ENCODE results near the gene WNT6. TPM values are rescaled to one million over a fixed set of nuclear protein-coding genes. Genes with fewer than 3 reads are reported as not detected.
A peak's percentile ranks its signal among the peaks of the same experiment; 100 is the strongest.

WNT6 gene
- total RNA-seq, 4 donors from 2014 or later, result 0.73 to 0.76 TPM; not detected in 2

DNA sequence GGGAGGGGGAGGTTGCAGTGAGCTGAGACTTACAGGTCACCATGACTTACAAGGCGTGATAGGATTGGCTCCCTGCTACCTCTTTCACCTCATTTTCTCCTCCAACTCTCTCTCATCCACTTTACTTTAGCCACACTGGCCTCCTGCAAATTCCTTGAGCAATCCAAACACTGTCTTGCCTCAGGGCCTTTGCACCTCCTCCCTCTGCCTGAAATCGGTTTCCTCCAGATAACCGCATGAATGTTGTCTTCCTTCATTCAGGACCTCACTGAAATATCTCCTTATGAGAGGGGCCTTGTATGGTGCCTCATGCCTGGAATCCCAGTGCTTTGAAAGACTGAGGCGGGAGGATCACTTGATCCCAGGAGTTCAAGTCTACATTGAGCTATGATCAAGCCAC, 42.8 kb downstream of the WNT6 start:
- Histone ChIP-seq H3K9me3 (no peaks in the 10 kb centered on the region), H3K4me1 (peaks cover 10 to 13% (median 11%) of the 10 kb centered on the region in 3 donors), H3K36me3 (no peaks in the 10 kb centered on the region), H3K4me3 (no peak overlapping the region), H3K27ac (no peak overlapping the region), H3K27me3 (peaks cover 0 to 88% (median 11%) of the 10 kb centered on the region in 4 donors)
- WGBS, 2 donors, result 67 to 88% methylated on average over 3 to 4 of the region's 4 CpGs
- DNase-seq, result no peak
- TF ChIP-seq POLR2A (IDR thresholded peaks at IDR 0.05), result no peak
- TF ChIP-seq, protein P1, sequence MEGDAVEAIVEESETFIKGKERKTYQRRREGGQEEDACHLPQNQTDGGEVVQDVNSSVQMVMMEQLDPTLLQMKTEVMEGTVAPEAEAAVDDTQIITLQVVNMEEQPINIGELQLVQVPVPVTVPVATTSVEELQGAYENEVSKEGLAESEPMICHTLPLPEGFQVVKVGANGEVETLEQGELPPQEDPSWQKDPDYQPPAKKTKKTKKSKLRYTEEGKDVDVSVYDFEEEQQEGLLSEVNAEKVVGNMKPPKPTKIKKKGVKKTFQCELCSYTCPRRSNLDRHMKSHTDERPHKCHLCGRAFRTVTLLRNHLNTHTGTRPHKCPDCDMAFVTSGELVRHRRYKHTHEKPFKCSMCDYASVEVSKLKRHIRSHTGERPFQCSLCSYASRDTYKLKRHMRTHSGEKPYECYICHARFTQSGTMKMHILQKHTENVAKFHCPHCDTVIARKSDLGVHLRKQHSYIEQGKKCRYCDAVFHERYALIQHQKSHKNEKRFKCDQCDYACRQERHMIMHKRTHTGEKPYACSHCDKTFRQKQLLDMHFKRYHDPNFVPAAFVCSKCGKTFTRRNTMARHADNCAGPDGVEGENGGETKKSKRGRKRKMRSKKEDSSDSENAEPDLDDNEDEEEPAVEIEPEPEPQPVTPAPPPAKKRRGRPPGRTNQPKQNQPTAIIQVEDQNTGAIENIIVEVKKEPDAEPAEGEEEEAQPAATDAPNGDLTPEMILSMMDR (IDR thresholded peaks at IDR 0.05), result no peak
- intact Hi-C loops (cut with DNase I), result no loop called here

DNA sequence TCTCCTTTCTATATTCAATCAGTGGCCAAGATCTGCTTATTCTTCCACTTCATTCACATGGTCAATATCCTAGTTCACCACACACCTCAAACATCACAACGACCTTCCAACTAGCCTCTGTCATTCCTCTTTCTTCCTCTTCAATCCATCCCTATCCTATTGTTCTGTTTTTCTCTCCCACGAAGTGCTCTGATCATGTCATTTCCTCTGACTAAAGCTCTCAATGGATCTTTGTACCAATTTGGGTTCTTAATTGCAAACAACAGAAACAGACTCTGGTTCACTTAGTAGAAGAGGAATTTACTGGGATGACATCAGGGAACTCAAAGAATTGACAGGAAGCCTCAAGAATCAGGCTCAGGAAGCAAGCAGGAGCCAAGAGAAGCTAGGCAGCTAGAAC, 44.6 kb downstream of the WNT6 start:
- Histone ChIP-seq H3K9me3 (no peaks in the 10 kb centered on the region), H3K36me3 (no peaks in the 10 kb centered on the region), H3K4me1 (peaks cover under 1 to 10% (median 1%) of the 10 kb centered on the region in 3 donors), H3K27me3 (peaks cover 0 to 71% (median 6%) of the 10 kb centered on the region in 4 donors), H3K4me3 (no peak overlapping the region), H3K27ac (no peak overlapping the region)
- intact Hi-C loops (cut with DNase I), result no loop called here
- TF ChIP-seq, protein P1 (IDR thresholded peaks at IDR 0.05), result no peak
- no peak for TF ChIP-seq POLR2A (IDR thresholded peaks at IDR 0.05)
- DNase-seq, result no peak
- 14 to 35% methylated on average over 2 of the region's 2 CpGs for WGBS, 2 donors

DNA sequence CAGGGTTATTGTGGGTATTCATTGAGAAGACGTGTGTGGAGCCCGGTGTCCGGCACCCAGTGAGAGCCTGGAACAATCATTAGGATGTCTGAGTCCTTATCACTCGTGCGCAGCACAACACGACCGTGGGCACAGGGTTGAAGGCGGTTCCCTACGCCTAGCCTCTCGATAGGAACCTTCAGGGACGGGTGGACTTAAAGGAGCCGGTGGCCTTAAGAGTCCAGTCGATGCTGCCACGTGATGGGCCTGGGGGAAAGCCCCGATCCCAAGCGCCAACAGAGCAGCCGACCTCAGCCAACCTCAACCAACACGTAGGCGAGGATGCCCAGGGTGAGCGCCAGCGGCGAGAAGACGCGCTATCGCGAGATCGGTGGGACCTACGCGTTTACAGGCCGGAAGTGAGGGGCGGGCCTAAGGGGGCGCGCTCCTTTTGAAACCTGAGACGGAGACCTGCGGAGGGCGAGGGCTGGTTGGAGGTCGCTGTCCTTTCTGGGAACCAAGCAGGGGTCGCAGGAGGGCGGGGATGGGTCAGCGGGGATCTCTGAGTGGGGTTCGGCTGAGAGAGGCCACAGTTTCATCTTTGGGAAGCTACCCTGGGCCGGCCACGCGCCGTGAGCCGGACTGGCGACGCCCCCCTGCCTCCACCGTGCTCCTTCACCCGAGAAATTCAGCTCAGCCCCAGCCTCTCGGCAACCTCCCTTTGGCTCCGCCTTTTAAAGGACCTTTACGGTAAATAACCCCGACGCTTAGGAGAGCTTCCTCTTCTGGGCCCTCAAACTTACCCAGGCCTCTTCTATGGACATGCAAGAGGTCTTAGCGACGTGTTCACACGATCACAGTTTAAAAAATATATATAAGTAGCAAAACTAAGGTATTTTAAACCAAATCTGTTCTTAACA, 49.4 kb downstream of the WNT6 start:
- Histone ChIP-seq H3K9me3 (no peaks in the 10 kb centered on the region), H3K4me3 (peak overlapping the region; percentile 39 to 70 (median 57)), H3K27ac (peak overlapping the region in 3 of 4 donors; percentile 52 to 63 (median 56)), H3K27me3 (peaks cover 0 to 25% (median 0%) of the 10 kb centered on the region in 4 donors), H3K4me1 (peaks cover 4 to 16% (median 5%) of the 10 kb centered on the region in 3 donors), H3K36me3 (no peaks in the 10 kb centered on the region)
- intact Hi-C loops (cut with DNase I), result no loop called here
- WGBS, 2 donors, result 1 to 3% methylated on average over 22 to 36 of the region's 58 CpGs
- no peak for TF ChIP-seq POLR2A (IDR thresholded peaks at IDR 0.05)
- TF ChIP-seq, protein P1 (IDR thresholded peaks at IDR 0.05), result peak in 1 of 6 experiments; percentile 21
- peak; percentile 34 for DNase-seq

DNA sequence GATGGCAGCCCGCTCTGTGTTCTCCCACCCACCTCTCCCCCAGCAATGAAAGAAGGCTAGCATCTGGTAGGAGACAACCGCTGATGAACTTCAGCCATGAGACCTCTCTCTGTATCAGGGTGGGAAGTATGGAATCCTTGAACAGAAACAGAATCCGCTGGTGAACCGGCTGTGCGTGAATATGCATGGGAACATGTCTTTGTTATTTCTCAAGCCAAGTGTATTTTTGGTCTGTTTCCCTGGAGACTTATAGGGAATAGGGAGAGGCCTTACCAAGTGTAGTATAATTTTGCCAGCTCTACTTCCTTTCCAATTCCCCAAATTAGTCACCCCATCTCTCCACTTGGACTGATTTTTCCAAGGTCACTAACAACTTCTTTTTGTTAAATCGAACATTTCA, 51.1 kb downstream of the WNT6 start:
- no peak for DNase-seq
- TF ChIP-seq, protein P1 (IDR thresholded peaks at IDR 0.05), result no peak
- no peak for TF ChIP-seq POLR2A (IDR thresholded peaks at IDR 0.05)
- no peaks in the 10 kb centered on the region for H3K9me3 ChIP-seq
- H3K4me3 ChIP-seq, result no peak overlapping the region
- no peak overlapping the region for H3K27ac ChIP-seq
- intact Hi-C loops (cut with DNase I), result no loop called here
- peaks cover 4 to 16% (median 5%) of the 10 kb centered on the region in 3 donors for H3K4me1 ChIP-seq
- 91 to 93% methylated on average over 6 of the region's 6 CpGs for WGBS, 2 donors
- peaks cover 0 to 8% (median 0%) of the 10 kb centered on the region in 4 donors for H3K27me3 ChIP-seq
- H3K36me3 ChIP-seq, result no peaks in the 10 kb centered on the region

- 83 to 90% methylated on average over 1 of the region's 1 CpG for WGBS, 2 donors
- Histone ChIP-seq H3K27ac (no peak overlapping the region), H3K36me3 (no peaks in the 10 kb centered on the region), H3K27me3 (peaks cover 0 to 37% (median 0%) of the 10 kb centered on the region in 4 donors), H3K9me3 (no peaks in the 10 kb centered on the region), H3K4me1 (no peaks in the 10 kb centered on the region), H3K4me3 (no peak overlapping the region)
- TF ChIP-seq, protein P1 (IDR thresholded peaks at IDR 0.05), result no peak
- TF ChIP-seq POLR2A (IDR thresholded peaks at IDR 0.05), result no peak
- intact Hi-C loops (cut with DNase I), result no loop called here
- DNase-seq, result no peak
Observed at GRCh38 chr2:218920504-218920903, 60.9 kb downstream of the WNT6 start.

Measured in esophagus squamous epithelium (tissue), 5 donors.